NOMO-1 (cell line): ENCODE data around the gene TAF10.
A peak's percentile ranks its signal among the peaks of the same experiment; 100 is the strongest.

Experiments used
- DNase-seq, 2 experiments: peaks; one replicate each; lab custom pipeline; 2025; ENCODE audit not compliant: unreplicated experiment in 2 of 2; lab: John Stamatoyannopoulos, UW

Gene TAF10

DNA sequence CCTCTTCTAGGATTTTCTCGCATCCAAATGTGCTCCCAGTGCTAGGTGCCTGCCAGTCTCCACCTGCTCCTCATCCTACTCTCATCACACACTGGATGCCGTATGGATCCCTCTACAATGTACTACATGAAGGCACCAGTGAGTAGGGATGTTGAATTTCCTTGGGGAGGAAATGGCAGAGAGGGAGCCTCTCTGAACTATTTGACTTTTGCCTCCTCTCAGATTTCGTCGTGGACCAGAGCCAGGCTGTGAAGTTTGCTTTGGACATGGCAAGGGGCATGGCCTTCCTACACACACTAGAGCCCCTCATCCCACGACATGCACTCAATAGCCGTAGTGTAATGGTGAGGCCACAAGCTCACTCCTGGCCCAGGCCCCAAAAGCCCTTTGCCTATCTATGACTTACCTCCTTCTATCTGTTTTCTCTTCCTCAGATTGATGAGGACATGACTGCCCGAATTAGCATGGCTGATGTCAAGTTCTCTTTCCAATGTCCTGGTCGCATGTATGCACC is 2.5 kb downstream of the TAF10 start:
- no peak for DNase-seq

DNA sequence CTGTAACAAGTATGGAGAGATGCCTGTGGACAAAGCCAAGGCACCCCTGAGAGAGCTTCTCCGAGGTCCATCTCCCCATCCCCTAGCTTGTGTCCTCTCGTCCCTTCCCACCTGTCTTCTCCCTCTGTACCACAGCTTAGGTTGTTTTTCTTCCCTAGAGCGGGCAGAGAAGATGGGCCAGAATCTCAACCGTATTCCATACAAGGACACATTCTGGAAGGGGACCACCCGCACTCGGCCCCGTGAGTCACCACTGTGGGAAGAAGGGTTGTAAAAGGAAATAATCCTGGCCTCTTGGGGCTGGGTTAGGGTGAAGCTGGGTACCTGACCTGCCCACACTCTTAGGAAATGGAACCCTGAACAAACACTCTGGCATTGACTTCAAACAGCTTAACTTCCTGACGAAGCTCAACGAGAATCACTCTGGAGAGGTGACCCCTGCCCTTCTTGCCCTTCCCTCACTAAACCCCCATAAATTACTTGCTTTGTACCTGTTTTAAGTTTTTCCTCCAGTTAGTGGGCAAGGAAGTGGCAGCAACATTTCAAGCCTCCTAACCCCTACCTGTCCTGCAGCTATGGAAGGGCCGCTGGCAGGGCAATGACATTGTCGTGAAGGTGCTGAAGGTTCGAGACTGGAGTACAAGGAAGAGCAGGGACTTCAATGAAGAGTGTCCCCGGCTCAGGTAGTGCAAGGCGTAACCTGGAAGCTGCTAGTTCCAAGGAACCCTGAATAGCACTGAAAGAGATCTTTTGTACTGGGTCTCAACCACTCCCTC is 3.1 kb downstream of the TAF10 start:
- no peak for DNase-seq

DNA sequence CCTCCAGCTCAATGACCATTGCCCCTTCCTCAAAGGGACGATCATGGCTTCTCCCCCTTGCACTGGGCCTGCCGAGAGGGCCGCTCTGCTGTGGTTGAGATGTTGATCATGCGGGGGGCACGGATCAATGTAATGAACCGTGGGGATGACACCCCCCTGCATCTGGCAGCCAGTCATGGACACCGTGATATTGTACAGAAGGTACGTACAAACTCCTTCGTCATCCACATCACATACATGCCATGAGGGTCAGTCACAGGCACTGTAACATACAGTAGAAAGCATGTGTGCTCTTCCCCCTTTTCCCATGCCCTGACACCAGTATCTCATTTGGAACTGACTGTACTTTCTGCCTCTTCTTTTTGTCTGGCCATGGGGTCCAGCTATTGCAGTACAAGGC is 4.0 kb downstream of the TAF10 start:
- no peak for DNase-seq

DNA sequence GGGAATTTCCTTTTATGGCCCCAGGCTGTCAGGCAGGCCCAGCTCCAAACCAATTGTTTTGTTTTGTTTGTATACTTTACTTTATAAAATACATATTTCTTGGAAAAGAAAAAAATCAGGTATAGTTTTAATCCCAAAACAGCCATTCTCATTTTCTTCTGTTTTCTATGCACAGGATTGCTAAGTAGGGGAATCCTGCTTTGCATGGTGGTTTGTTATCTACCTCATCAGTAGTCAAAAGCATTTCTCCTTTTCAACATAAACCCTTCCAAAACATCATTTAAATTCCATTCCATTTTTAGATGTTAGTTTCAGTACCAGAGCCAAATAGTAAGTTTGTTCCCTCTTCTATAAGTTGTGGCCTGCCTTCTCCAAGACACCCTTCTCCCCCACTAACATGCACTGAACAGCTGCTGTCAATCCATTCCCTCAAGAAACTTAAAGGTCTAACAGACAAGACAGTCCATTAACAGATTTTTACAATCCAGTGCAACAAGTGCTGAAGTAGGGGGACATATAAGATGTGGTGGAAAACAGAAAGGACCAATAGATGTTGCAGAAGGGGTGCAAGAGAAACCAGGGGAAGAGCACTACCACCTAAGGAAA is 4.7 kb downstream of the TAF10 start:
- no peak for DNase-seq

DNA sequence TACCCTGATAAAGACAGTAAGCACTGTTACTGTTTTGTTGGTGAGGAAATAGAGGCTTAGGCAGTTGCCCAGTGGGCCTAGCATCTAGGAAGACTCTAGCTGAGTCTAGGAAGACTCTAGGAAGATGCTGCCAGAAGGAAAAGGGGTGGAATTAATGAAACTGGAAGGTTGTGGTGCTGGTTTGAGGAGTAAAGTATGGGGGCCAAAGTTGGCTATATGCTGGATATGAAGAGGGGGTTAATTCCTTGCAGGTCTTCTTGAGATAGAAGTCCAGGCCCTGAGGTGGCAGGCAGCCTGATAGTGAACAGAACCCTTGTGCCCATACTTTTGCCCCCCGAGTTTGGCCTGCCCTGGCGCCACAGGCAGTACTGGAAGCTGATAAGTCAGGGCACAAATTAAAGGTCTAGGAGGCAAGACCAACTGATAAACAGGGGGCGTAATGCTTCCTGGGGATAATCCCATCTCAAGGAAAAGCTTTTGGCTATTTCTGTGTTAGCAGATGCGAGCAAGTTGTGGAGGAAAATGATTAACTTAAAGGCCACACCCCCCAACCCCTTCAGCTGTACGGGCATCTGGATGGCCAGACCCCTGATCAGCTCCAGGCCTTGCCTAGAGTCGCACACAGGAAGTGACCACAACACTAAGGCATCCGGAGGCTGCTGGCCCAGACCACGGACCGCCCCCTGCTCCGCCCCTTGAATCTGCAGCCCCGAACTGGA is 5.4 kb downstream of the TAF10 start:
- DNase-seq = peak; percentile 62 to 63

DNA sequence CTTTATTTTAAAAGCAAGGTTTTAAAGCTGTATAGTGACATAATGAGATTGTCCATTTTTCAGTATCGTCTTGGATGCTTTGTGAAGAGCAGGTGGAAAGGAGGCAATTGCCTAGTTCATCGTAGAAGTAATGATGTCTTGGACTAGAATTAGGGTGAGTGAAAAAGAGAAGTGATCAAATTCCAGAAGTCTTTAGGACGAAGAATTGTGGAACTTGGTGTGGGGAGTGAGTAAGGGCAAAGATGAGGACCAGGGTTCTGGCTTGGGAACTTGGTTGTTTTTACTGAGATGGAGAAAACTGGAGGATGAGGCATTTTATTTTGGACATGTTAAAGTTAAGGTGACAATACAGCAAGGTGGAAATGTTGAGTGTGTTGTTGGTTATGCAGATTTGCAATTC is 7.2 kb downstream of the TAF10 start:
- no peak for DNase-seq

DNA sequence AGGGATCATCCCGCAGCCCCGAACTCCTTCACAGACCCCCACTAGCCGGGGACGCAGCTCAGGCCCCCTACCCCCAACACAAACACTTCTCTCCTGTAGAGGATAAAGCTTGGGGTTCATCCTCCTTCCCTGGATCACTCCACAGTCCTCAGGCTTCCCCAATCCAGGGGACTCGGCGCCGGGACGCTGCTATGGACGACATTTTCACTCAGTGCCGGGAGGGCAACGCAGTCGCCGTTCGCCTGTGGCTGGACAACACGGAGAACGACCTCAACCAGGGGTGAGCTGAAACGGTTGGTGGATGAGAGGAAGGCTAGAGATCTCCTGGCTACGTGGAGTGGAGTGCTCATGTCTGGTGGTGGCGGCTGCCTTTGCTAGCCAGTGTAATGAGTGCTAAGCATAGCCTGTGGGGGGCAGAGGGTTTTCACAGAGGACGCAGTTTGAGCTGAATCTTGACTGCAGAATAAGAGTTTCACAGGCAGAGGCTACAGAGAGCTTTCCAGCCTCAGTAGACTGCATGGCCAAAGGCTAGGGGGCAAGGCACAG is 7.9 kb downstream of the TAF10 start:
- DNase-seq = peak; percentile 32 to 43

DNA sequence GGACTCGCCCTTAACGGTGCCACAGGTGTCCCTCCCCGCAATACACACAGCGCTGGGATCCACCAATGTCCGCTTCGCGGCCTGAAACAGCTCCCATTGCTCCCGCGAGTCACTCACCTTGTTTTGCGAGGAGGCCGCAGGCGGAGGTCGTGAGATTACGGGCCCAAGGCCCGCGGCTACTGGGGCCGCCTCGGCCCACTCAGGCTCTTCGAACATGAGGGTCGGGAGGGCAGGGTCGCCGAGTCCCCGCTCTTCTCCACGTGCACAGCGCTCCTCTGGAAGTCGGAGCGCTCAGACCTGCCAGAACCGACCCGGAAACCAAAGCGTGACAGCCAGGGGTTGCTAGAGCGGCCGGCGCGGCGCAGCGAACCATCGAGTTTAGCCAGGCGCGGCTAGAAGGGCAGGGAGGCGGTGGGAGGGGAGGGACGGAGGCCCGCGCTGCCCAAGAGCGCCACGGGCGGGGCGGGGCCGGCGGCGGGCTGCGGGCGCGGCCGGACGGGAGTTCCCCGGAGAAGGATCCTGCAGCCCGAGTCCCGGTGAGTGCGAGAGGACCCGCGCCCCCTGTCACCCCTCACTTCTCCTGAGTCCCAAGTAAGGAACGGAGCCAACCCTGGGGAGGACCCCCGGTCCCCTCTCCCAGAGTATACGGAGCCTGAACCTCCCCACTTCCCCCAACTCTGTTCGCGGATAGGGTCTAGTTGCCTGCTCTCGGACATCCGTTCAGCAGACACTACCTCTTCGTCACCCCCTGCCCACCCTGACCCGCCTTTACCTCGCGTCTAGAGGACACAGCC is 8.5 kb downstream of the TAF10 start, which contains the start of the genes ILK and RRP8:
Gene ILK (plus strand): TSS at position 488 of the 794 bp plus-strand sequence. CDS start 498 bp downstream, outside the sequence.
Gene RRP8 (minus strand): TSS at position 330 of the 794 bp plus-strand sequence. CDS start 114 bp downstream, at position 216.
- DNase-seq = peak; percentile 85 to 94

DNA sequence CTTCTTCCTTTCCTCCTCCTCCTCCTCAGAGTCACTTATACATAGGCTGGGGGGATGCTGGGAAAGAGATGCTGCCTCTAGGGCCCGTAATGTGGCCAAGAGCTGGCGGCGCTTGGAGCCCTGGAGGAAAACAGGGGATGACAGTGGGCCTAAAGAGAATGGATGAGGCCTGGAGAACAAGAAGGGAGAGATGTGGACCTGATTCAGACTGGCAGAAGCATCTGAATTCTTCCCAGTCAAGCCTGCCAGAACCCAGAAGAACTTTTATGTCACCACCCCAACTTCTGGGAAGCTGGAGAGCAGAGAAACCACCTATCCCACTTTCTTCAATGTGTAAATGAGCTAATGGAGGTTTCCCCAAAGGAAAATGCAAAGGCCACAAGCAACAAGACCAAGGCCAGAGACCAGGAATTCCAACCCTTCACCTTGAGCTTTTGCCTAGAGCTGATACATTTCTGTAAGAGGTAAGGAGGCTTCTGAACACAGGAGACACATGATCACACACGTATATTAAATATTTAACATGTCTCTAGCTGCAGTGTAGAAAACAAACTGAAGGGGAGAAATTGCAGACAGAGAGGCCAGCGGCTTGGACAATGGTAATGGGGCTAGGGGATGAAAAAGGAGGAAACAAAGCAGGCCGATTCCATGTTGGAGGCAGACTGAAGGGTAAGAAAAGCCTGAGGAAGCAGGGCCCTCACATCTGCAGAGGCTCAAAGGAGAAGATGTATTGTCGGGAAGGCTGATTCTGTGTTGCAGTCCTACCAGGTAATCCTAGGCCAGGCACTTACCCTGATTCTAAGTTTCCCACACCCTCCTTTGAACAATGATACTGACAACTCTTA is 9.7 kb downstream of the TAF10 start:
- no peak for DNase-seq

DNA sequence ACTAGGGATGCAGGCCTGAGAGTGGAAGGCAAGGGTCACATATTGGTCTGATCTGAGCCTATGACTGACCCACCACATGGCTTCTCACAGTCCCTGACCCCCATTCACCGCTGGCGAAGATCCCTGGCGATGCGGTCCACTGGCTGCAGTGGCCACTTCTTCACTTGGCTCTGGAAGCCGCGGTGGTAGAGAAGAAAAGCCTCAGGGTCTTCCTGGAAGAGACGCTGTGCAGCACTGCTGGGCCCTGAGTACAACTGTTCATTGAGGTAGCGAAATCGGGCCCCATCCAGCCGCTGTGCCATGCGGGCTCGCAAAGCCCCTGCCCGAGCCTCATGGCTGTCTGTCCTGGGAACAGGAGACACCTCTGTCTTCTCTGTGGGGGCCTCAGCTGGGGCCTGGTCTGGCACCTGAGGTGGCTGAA is 11.0 kb downstream of the TAF10 start:
- DNase-seq = no peak

DNA sequence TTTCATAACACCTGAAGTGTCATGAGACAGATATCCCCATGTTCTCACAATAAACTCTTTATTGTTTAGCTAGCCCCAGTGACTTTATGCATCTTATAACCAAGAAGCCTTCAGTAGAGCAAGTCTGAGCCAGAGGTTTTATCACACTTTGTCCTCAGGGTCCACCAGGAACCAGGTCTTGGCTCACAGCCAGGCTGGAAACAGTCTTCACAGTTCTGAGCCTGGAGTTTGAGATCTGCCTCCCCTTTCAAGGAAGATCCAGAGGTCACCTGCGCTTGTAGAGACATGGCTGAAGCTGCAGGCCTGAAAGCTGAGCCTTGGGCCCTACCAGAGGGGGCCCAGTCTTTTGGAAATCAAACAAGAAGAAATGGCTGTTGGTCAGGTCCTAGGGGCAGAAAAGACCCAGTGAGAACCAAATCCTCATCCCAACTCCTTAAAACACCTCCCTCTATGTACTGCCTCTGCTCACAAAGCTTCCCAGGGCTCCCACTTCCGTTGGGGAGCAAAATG is 12.1 kb downstream of the TAF10 start:
- DNase-seq = no peak

DNA sequence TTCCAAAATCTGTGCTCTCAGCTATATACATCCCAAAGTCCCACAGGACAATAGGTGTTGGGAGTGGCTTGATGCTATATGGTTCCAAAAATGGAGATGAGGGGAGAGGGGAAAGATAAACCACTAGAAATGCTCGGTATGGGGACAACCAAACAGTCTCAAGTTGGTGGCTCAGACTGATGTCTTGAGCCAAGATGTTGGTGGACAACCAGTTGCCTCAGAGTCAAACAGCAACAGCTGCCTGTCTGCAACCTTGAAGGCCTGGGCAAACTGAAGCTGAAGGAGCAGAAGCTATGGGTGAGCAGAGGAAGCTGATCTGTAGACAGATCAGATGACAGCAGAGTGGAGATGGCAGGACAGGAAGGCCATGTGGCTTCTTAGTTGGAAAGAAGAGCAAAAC is 12.6 kb downstream of the TAF10 start:
- no peak for DNase-seq

DNA sequence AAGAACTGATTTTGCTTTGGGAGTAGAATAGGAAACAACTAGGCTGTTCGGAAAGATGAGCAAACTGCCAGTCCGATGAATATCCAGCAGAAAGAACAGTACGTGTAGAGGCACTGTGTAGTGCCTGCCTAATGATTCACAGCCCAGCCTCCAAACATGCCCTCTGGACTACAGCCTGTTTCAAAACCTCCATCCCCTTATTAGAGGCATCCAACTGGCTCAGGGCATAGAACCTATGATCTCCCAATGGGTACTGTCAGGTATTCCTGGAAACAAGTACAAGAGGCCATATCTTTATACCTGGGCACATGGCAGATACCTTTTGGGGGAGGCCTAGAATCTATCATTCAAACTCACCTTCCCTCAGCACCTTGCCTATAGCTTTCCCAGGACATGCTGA is 13.5 kb downstream of the TAF10 start:
- DNase-seq = no peak

DNA sequence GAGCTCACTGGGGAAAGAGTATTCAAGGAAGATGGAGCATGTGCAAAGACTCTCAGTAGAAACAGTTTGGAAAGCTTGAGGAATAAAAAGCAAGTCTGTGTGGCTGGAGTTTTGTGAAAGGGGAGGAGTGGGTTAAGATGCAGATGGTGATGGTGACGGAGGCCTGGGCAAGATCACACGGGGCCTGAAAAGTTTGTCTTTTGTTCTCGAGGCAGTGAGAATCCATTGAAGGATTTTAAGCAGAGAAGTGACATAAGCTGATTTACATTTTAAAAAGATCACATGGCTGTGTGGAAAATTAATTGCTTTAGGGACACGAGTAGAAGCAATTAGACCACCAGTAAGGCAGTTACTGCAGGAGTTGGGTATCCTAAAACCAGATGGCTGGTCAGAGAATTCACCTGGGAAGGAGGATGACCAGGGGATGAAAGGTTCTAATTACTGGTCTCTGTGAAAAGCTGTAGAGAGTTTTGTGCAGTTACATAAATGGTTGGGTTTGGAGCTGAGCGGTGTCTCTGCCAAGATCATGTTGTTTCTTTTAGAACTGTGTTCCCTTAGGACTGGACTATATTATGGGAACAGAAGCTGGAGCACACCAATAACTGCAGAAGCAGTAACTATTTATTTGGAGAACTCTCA is 15.7 kb downstream of the TAF10 start:
- no peak for DNase-seq

DNA sequence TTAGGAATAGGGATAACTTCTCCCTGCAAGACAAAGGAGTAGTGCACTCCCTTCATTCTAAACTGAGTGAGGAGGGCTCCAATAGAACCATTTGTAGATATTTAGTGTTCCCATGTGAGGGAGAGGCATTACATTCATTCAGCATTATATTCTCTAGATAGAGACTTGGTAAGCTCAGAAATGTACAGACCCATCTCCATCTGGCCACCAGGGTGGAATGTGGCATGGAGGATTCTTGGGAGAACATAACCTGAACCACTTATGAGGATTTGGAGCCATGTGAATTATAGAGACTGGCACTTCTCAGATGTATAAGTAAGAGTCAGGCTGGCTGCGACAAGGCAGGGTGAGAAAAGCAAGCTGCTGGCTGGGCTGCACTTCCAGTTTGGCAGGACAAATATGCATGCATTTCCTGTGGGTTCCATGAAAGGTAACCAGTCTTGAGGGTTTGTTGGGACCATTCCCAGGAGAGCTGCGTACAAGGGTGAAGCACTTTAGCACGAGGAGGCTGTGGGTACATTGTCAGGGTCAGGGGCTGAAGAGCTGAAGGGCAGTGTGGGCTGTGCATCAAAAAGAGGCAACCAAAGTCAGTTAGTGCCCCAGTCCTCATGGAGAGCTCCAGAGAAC is 17.8 kb downstream of the TAF10 start:
- no peak for DNase-seq

DNA sequence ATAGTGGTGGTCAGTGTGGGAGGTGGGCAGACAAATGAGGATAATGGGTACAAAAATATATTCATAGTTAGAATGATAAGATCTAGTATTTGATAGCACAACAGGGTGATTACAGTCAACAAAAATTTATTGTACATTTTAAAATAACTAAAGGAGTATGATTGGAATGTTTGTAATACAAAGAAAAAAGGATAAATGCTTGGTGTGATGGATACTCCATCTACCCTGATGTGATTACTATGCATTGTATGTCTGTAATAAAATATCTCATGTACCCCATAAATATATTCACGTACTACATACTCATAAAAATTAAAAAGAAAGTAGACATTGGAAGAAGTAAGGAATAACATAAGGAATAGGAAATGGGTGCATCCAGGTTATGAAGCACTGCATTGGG is 24.0 kb downstream of the TAF10 start:
- no peak for DNase-seq

DNA sequence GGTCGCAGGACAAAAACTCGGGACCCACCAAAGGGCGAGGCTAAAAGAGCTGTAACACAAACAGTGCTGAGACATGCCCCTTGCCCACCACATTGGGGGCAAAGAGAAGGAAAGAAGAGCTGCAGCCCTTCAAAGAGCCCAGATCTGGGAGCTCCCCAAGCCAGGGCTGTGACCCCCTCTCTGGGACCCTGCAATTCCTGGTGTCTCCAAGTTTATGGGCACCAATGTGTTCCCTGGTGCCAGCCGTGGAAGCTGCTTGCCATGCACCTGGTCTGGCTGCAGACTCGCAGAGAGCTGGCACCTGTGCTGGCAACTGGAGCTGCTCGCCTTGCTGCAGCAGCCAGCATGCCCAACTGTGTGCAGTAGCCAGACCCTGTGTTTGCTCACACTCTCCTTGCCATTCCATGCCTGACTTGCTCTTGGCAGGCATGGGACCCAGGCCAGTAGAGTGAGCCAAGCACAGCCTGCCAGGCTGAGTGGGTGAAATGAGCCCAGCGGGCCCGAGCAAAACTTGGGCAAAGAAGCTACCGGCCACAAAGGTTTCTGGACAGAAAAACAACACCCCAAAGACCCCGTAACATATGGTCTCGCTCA is 24.6 kb downstream of the TAF10 start:
- DNase-seq = no peak
